Breast epithelium (tissue), 4 donors: ENCODE measurements around the gene CLIC3. TPM values are rescaled to one million over a fixed set of nuclear protein-coding genes. Genes with fewer than 3 reads are reported as not detected.
A peak's percentile ranks its signal among the peaks of the same experiment; 100 is the strongest.

Experiments used
- DNase-seq, 2 donors: peaks; one replicate each; pipeline ENCODE4 v3.0.0-alpha.2; 2019; ENCODE audit warnings: low spot score in 2 of 2
- H3K27ac ChIP-seq, 2 donors: fragments of 200-600 bp; sonication (generic) in 1 of 2; one replicate each; pipeline ENCODE4 v1.5.1; 2016 to 2019; ENCODE audit warnings: mild to moderate bottlenecking in 1 of 2
- H3K27me3 ChIP-seq, 2 donors: fragments of 200-600 bp; sonication (generic) in 1 of 2; one replicate each; pipeline versions ENCODE4 v1.5.1 to v1.6.0; 2017 to 2019; ENCODE audit warnings: control low read depth in 1 of 2, mild to moderate bottlenecking in 1 of 2
- H3K36me3 ChIP-seq: fragments of 200-600 bp; one replicate; pipeline ENCODE4 v1.5.1; 2019
- H3K4me1 ChIP-seq, 2 donors: fragments of 200-600 bp; sonication (generic); one replicate each; pipeline ENCODE4 v1.5.1; 2016 to 2019; ENCODE audit warnings: control low read depth in 1 of 2
- H3K4me3 ChIP-seq, 3 donors: fragments of 200-600 bp; sonication (generic); 1 replicate in 2 of 3; 2 replicates in 1 of 3; pipeline ENCODE4 v1.5.1; 2016 to 2019; ENCODE audit warnings: mild to moderate bottlenecking in 3 of 3, moderate library complexity in 2 of 3
- H3K9me3 ChIP-seq, 2 donors: fragments of 200-600 bp; sonication (generic) in 1 of 2; one replicate each; pipeline ENCODE4 v1.5.1; 2016 to 2019; ENCODE audit warnings: control low read depth in 1 of 2
- CTCF ChIP-seq, 3 donors: fragments of 450-650 bp; IDR thresholded peaks; one replicate each; pipeline ENCODE4 v1.5.1; 2016 to 2017; ENCODE audit warnings: antibody characterized with exemption in 3 of 3, mild to moderate bottlenecking in 3 of 3, moderate library complexity in 3 of 3
- POLR2A ChIP-seq: fragments of 450-650 bp; IDR thresholded peaks from one replicate; pipeline ENCODE4 v1.6.1; 2016; ENCODE audit warnings: antibody characterized with exemption, mild to moderate bottlenecking, moderate library complexity
- POLR2AphosphoS5 ChIP-seq, 3 donors: sonication (generic); formaldehyde crosslinking; IDR thresholded peaks; one replicate each; pipeline ENCODE4 v1.6.1; 2017; ENCODE audit warnings: antibody characterized with exemption in 3 of 3
- intact Hi-C: fragments of 100-400 bp; cut with DNase I; formaldehyde crosslinking; loops from one replicate; pipeline ENCODE4 v1.15.1; 2023; ENCODE audit warnings: low total_unique reads
- total RNA-seq, 3 donors: library from RNA; depleted of rRNA; stranded (reverse); fragments of >200 nt; gene quantifications; one replicate each; pipeline ENCODE4 v1.1.0, GENCODE V29; 2016

CLIC3 gene
- total RNA-seq, 3 donors from 2014 or later = 0.32 to 3.5 TPM; not detected in 1

DNA sequence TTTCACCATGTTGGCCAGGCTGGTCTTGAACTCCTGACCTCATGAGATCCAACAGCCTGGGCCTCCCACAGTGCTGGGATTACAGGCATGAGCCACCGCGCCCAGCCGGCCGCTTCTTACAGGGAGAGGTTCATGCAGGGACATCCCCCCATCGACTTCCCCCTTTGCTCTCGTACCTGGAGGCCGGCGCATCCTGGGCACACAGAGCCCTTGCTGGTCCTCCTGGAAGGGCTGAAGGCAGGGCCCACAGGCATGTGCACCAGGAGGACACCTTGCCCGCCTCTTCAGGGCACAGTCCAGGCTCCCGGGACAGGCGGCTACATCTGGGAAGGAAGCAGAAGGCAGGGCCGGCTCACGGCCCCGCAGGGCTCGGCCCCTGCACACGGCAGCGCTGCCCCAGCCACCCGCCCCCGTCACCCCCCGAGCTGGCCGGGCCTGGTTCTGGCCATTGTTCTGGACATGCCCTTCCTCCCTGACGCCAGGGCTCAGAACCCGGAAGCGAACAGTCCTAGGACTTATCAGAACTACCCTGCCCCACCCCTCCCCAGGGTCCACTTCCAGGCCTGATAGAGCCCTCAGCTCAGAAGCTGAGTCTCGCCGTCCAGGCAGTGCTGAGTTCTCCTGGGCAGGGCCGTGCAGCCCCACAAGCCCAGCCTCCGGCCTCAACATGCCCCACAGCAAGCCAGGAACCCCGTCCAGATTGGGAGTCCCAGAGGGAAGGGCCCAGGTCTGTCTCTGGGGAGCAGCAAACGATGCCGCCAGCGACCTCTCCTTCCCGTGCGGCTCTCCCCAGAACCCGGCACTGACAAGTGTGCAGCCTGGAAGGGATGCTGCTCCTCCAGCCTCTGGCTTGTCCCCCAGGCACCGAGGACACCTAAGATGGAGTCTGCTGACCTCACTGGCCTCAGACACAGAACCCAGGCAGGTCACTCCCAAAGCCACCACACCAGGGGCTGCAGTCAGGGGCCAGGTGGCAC lies 46.7 kb upstream of the CLIC3 start:
- Histone ChIP-seq H3K9me3 (no peaks in the 10 kb centered on the region), H3K4me3 (peak overlapping the region; percentile 15 to 91 (median 28)), H3K27me3 (peaks cover 0 to 11% of the 10 kb centered on the region in 2 donors), H3K36me3 (no peaks in the 10 kb centered on the region), H3K27ac (peak overlapping the region in 1 of 2 donors; percentile 66), H3K4me1 (peaks cover 10 to 12% of the 10 kb centered on the region in 2 donors)
- TF ChIP-seq CTCF (IDR thresholded peaks at IDR 0.05) (no peak), POLR2AphosphoS5 (IDR thresholded peaks at IDR 0.05) (no peak), POLR2A (no peak)
- DNase-seq = no peak
- intact Hi-C loops = no loop called here

DNA sequence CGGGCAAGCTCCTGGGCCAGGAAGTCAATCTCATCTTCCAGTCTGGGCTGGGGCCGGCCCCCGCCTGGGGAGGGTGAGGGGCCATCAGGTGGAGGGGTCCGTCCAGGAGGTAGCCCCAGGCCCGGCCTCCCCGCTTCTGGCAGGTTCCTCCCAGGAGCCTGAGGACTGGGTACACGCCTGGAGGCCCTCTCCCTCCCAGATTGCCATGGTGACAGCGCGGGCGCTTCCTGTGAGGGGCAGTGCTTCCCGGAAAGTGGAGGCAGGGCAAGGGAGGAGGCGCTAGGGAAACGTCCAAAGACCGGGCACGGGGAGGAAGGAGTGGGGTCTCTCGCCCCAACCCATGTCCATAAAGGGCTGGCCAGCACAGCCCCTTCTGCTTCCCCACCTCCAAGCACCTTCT lies 44.8 kb upstream of the CLIC3 start:
- Histone ChIP-seq H3K4me3 (peak overlapping the region in 2 of 3 donors; percentile 17 to 41), H3K36me3 (no peaks in the 10 kb centered on the region), H3K27me3 (no peaks in the 10 kb centered on the region), H3K9me3 (no peaks in the 10 kb centered on the region), H3K4me1 (peaks cover 9 to 12% of the 10 kb centered on the region in 2 donors), H3K27ac (no peak overlapping the region)
- intact Hi-C loops = no loop called here
- no peak for DNase-seq
- no peak for TF ChIP-seq CTCF (IDR thresholded peaks at IDR 0.05)
- TF ChIP-seq POLR2A = no peak
- TF ChIP-seq POLR2AphosphoS5 (IDR thresholded peaks at IDR 0.05) = no peak

DNA sequence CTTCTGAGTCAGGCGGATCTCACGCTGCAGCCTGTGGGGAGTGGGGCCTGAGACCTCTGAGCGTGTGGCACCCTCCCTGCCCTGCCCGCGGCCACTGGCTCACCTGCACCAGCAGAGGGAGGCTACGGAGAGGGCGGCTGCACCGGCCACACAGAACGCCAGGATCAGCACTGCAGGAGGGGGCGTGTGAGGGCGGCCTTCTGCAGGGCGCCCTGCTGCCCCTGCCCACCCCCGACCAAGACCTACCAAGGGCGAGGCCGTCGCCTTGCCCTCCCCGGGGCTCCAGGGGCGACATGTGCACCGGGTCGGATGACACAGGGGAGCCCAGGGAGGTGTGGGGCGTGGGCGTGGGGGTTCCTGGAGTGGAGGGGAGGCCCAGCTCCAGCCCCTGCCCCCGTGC lies 44.2 kb upstream of the CLIC3 start:
- Histone ChIP-seq H3K4me3 (peak overlapping the region in 2 of 3 donors; percentile 13 to 17), H3K27ac (no peak overlapping the region), H3K4me1 (peaks cover 5 to 12% of the 10 kb centered on the region in 2 donors), H3K36me3 (no peaks in the 10 kb centered on the region), H3K9me3 (no peaks in the 10 kb centered on the region), H3K27me3 (no peaks in the 10 kb centered on the region)
- no peak for DNase-seq
- TF ChIP-seq CTCF (IDR thresholded peaks at IDR 0.05) (no peak), POLR2A (no peak), POLR2AphosphoS5 (IDR thresholded peaks at IDR 0.05) (no peak)
- intact Hi-C loops = no loop called here

GRCh38 chr9:137039611-137040366 lies 43.4 kb upstream of the CLIC3 start:
- H3K27me3 ChIP-seq = no peaks in the 10 kb centered on the region
- H3K9me3 ChIP-seq = no peaks in the 10 kb centered on the region
- TF ChIP-seq POLR2A = no peak
- TF ChIP-seq POLR2AphosphoS5 (IDR thresholded peaks at IDR 0.05) = no peak
- no peak for TF ChIP-seq CTCF (IDR thresholded peaks at IDR 0.05)
- no peak overlapping the region for H3K27ac ChIP-seq
- intact Hi-C loops = no loop called here
- H3K4me3 ChIP-seq = no peak overlapping the region
- H3K4me1 ChIP-seq = peaks cover 3 to 9% of the 10 kb centered on the region in 2 donors
- no peaks in the 10 kb centered on the region for H3K36me3 ChIP-seq
- no peak for DNase-seq
